NCI-H2227 treated with DMSO at 0.1 percent for 48 hours (cell line): Measurements from ENCODE around the gene IRX6.

Experiments
- DNase-seq: peaks from one replicate; lab custom pipeline; 2025; lab: John Stamatoyannopoulos, UW

IRX6 gene

DNA sequence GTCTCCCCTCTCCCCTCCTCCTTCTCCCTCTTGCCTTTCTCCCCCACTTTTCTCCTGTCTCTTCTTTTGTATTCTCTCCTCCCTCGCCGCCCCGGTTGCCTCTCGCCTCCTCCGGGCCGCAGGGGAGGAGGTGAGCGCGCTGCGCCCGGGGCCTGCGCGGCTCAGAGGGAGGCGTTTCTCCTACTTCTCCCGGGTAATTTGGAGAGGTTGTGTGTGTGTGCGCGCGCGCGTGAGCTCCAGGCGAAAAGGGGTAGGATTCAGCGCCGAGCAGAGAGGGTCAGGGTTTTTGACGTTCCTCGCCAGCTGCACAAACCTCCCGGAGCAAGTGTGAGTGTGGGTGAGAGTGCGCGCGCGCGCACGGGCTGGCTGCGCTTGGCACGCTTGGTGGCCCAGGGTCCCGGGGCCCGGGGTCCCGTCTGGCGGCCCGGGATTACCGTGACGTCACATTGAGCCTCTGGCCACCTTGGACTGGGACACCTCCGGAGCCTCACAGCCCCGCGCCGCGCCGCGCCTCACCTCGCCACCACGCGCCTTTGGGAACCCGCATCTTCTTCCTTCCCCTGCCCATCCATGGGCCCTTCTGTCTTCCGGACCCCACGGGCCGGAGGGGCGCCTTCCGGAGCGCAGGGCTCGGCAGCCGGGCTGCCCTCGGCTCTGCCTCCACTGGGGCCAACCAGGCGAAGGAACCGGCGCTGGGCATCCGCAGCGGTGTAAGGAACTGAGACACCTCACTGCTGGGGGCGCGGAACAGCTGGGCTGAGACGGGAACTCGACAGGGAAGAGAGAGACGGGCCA lies 479 bp downstream of the IRX6 start:
- DNase-seq, result peak; percentile 17

DNA sequence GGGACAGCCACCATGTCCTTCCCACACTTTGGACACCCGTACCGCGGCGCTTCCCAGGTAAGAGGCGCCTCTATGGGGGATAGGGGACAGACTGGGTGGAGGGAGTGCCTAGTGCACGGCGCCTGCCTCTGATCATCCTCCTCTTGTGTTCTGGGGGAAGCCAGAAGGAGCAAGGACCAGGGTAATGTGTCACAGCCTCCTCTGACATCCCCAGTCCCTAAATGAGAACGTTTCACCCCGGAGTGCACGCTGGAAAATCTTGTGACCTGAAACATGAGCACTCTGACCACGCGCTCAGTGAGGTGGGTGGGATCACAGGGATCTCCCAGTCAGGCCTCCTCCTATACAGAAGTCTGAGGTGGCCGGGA lies 1.1 kb downstream of the IRX6 start:
- peak; percentile 1 for DNase-seq

DNA sequence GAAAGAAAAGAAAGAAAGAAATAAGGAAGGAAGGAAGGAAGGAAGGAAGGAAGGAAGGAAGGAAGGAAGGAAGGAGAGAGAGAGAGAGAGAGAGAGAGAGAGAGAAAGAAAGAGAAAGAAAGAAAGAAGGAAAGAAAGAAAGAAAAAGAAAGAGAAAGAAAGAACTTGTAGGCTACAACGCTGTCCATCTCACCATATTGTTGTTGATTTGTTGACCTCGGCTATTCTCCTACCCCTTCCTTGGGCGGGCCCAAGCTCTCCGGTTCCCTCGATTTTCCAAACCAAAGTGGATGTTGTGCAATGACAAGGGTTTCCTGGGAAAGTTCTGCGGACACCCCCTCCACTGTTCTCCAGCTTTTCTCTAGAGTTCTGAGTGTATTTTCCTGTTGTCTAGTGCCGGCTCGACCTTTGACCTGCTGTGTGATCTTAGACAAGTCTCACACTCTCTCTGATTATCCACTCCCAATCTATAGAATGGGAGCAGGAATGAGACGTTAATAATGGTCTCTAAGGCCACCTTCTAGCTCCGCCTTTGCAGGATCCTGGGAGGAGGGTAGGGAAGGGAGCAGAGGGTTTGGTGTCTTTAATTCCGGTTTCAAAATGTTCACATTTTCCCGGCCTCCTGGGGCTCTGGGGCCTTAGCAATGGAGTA lies 1.6 kb downstream of the IRX6 start:
- no peak for DNase-seq

DNA sequence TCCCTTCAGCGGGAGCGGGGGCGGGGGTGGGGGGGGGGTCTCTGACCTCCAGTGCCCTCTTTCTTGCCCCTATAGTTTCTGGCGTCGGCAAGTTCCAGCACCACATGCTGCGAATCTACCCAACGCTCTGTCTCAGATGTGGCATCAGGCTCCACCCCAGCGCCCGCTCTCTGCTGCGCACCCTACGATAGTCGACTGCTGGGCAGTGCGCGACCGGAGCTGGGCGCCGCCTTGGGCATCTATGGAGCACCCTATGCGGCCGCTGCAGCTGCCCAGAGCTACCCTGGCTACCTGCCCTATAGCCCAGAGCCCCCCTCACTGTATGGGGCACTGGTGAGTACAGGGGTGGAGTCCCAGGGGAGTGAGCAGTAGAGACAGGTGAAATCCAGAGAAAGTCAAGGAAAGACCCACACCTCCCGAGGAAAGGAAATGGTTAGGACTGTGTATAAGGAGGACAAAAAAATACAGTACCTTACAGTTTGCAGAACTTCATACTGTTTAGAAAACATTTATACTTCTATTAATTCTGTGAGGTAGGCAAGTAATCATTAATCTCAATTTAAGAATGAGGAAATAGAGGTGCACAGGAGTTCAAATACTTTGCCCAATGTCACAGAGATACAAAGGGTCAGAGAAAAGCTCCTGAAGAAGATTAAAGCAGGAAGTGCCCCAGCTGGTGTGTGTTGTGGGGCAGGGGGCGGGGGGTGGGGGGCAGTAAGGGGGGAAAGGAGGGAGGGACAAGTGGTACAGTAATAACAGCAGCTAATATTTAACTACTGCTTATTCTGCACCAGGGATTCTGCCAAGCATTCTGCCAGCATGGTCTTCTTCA lies 2.5 kb downstream of the IRX6 start:
- DNase-seq, result no peak

DNA sequence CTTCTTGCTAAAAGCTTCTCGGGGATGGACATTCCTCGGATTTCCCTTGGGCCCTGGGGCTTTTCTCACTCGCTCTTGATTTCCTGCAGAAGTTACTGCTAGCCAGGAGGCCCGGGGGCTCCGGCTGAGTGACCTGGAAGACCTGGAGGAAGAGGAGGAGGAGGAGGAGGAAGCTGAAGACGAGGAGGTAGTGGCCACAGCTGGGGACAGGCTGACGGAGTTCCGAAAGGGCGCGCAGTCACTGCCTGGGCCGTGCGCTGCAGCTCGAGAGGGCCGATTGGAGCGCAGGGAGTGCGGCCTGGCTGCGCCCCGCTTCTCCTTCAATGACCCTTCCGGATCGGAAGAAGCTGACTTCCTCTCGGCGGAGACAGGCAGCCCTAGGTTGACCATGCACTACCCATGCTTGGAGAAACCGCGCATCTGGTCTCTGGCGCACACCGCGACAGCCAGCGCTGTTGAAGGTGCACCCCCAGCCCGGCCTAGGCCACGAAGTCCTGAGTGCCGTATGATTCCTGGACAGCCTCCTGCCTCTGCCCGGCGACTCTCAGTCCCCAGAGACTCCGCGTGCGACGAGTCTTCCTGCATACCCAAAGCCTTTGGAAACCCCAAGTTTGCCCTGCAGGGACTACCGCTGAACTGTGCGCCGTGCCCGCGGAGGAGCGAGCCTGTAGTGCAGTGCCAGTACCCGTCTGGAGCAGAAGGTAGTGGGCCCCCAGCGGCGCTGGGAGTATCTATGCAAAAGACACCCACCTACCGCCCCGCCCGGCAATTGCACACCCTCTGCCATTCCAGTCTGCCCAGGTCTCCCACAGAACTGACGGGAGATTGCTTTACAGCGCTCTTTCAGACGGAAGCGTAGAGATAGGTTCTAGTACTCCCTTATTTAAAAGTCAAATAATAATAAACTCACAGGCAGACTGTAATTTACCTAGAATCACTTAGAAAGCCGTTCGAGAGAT lies 4.9 kb downstream of the IRX6 start:
- no peak for DNase-seq

DNA sequence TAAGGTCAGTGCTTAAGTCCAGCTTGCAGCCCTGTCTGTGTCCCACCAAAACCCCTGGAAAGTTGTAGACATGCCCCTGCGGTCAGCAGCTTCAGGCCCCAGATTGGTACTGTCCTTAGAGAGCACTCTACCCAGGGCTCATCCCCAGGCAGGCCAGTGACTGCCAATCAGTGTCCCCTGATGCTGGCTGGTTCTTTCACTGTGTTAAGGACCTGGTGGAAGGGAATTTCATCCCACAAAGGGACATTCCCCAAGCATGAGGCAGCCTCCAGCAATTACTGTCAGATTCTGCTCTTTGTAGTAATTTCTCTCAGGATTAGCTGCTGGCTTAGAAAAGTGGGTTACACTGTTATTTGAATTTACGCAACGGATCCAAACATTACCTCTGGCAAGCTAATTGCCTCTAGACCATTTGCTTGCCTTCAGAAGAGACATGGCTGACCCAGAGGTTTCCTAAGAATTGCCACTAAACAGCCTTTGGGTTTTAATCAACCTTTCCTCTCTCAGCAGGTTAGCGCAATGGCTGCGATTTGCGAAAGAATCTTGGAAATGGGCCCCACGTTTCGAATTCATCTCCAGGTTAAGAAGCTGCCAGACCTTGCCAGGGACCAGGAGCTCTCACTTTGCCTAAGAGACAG lies 5.9 kb downstream of the IRX6 start:
- DNase-seq, result no peak

DNA sequence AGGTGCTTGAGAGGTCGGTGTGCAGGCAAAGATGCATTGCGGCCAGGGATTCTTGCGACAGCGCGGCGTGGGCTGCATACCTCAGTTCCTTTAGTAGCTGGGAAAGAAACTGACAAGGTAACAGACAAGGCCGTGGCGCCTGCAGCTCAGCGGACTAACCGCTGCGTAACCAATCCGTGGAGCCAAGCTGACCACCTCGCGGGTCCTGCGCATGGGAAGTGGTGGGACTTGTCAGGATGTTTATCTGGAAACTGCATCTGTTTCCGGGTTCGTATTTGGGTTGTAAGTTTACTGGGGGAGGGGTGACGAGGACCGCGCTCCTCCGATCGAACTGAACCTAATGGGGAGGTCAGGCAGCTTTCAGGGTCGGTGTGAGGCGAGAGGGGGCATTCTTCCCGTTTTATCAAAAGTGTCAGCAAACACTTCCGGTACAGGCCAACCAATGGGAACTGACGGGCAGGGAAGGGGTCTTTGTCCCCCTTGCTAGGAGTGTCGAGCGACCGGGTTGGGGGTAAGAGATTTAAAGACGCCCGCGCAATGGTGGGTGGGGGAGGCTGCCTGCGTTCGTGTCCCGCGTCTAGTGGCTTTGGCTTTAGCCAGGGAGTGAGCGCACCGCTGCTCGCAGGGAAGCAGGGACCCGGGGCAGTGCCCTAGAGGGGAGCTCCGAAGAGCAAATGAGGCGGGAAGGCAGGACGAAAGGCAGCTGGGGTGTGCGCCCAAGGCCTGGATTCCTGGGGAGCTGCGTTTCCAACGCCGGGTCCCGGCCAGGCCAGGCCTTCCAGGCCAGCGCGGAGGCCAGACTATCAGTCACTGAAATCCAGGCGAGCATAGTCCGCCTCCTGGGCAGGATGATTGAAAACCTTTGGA lies 7.0 kb downstream of the IRX6 start:
- no peak for DNase-seq

DNA sequence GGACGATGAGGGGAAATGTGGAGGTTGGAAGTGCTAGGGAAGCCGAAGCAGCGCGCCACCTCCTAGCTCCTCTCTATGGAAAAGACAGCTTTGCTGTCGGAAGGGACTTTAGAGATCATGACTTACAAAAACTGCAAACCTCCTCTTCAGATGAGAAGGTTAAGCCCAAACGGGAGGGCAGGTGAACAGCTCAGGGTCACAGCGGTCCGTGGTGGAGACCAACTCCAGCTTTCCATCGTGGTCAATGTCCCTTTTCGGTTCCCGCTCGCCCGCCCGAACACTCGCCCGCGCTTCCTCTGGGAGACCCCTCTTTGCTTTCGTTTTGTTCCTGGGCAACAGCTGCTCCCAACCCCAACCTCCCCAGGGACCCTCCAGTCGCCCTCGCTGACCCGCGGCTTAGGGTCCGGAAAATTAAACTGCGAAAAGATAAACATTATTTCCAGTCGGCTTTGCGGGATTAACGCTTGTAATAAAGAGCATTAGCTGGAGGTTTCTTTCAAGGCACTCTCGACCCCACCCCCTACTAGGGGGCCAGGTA lies 7.7 kb downstream of the IRX6 start:
- no peak for DNase-seq

DNA sequence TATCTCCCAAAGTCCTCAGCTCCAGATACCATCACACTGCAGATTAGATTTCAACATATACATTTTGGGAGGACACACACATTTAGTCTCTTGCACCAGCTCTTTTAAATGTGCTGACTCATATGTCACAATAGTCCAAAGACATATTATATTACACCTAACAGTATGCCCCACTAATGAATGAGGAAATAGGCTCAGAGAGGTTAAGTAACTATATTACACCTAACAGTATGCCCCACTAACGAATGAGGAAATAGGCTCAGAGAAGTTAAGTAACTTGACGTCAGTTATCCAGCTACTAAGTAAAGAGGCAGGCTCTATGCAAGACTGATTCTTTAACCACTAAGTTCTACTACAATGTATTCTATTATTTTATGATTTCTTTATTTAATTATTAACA lies 9.7 kb downstream of the IRX6 start:
- no peak for DNase-seq

DNA sequence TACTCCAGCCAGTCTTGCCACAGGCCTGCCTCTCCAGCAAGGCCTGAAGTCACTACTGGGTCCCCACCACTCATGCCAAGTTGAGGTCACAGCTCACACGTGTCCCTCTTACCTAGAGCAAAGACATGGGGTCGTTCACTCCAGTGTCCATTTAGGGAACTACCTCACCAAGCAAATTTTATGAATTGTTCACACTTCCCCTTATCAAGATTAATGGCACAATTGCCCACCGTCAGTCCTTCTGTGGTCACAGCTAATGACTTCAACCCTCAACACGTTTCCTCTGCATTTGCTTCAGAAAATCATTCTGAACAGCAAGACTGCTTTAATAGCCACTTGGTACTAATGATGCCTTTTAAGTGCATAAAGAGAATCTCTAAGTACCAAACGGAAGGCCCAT lies 14.6 kb downstream of the IRX6 start:
- DNase-seq, result no peak

DNA sequence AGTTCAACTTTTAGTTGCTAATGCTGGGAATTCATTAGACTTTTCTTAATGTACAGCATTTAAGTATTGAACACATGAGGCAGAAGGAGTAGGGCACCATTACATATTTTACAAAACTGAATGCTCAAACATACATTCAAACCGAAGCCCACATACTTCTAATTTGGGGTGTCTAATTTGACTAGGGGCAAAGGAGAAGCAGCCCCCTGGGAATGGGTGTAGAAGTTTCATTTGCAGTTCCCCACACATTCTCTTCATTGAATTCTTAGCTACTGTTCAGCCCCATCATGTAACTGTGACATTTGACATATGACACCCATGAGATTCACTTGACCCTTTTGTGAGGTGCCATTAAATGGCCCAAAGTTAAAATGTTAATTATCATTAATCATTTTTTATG lies 16.4 kb downstream of the IRX6 start:
- DNase-seq, result no peak

DNA sequence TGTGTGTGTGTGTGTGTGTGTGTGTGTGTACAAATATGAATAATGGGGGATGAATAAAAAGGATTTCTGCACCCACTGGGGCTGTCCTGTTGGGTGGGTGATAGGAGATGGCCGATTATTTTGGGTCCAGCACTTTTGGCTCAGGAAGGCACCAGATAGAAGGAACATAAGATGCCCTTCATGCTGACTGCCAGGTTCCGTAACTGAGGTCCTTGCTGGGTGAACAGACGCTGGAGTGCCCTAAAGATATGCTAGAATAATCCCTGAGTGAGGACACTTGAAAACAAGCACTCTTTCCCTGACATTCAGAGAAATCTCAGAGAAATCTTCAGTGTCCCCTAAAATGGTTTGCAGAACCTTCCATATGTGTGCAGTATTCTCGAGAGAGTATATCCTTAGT lies 17.7 kb downstream of the IRX6 start:
- no peak for DNase-seq

DNA sequence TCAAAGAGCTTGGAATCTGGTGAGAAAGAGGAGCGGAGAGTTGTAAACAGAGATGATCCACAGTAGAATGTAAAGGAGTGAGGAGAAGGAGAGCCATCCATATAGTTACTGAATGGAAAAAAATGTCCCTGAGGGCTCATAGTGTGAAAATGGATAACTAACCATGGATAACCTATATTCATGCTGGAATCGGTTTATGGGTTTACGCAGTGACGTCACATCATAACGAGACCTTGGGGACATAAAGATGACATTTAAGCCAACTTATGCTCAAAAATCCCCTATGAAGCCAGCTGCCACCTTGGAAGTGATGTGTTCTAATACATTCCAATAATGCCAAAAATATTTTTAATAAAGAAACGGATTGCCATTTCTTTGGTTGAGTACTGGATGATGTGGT lies 22.5 kb downstream of the IRX6 start:
- no peak for DNase-seq

DNA sequence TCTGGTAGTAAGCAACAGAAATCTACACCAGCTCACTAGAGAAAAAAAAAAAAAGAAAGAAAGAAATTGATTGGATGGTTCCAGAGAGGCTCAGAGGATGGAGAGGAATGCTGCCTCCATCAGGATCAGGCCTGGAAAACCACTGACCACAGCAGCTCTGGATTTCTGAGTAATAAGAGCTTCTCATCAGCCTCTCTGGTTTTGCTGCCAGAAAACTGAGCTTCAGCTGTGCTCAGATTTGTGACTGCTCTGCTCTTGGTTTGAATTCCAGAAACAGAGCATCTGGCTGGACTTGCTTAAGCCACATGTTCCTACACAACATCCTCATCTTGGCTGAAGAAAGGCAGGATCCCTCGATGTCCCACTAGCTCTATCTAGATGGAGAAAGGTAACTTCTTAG lies 25.9 kb downstream of the IRX6 start:
- no peak for DNase-seq

DNA sequence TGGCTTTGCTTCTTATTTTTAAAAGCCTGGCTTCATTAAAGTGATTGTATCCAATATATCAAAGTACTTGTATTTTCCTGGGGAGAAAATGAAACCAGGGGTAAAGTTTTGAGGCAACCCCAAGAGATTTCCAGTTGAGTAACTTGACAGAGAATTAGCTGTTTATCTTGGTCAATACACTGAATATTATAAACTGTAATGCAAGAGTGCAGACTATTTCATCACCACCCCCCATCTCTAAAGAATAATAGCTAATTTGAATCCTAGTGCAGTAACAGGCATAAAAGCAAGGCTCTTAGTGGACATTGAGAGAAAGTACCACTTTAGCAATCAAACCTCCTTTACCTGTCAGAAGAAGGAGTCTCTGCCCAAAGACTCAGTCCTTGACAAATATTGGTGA lies 27.0 kb downstream of the IRX6 start:
- no peak for DNase-seq

DNA sequence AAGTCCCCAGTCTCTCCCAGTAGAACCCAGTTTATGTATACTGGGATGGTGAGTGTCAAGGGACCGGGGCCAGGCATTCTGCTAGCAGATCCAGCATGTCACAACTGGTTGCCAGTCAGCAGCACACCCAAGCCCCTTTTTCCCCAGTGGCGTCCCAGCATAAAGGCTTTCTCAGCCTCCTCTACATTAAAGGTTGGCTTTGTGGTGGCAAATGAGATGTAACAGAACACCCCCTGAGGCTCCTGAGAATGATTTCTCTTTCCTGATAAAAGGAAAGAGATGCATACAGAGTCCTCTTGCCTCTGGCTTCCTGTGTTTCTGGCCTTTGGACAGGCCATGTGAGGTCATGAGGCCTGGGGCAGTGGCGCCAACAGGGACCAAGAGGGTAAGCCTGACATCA lies 27.9 kb downstream of the IRX6 start:
- DNase-seq, result no peak

DNA sequence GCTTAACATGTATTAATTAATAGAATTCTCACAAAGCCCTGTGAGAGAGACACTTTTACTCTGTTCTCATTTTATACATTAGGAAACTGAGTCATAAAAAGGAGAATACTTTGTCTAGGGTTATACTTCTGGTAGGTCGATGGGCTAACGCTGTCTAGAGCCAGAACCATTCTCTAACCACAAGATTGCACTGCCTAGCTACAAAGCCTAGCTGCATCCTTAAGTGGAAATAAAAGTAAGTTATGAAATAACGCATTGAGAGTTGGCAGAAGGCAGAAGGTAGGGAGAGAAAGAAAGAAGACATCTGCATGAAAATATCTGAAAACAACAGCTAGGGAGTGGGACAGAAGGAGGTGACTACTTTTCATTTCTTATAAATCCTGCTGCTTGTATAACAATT lies 33.2 kb downstream of the IRX6 start:
- no peak for DNase-seq

DNA sequence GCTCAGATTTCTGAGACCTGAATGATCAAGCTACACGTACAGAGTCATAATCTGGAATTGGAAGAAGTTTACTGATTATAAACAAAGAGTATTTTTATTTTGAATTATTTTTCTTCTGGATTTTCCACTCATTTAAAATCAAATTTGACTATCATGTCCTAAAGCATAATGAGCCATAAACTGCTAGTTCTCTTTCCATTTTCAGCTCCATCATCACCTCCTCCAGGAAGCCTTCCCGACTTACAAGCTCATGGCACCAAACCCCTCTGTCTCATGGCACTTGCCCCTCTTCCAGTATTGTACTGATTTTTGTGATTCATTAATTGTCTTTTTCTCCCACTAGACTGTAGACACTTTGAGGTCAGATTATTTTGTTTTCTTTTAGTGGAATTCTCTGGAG lies 35.9 kb downstream of the IRX6 start:
- no peak for DNase-seq

DNA sequence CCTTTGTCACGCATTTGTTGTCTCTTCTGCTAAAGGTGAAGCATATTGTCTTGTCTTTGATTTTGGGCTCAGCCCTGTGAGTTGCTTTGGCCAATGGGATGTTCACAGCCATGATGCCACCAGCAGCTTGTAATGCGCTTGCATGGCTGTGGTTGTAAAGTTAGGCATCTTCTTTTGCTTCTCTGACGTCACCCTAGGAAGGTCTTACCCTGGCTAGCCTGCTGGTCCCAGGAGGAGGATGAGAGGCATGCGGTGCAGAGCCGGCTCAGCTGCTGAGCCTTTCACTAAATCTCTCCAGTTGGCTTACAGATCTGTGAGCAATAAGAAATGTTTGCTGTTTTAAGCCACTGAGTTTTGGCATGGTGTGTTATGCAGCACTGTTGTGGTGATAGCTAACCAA lies 40.8 kb downstream of the IRX6 start:
- DNase-seq, result no peak

DNA sequence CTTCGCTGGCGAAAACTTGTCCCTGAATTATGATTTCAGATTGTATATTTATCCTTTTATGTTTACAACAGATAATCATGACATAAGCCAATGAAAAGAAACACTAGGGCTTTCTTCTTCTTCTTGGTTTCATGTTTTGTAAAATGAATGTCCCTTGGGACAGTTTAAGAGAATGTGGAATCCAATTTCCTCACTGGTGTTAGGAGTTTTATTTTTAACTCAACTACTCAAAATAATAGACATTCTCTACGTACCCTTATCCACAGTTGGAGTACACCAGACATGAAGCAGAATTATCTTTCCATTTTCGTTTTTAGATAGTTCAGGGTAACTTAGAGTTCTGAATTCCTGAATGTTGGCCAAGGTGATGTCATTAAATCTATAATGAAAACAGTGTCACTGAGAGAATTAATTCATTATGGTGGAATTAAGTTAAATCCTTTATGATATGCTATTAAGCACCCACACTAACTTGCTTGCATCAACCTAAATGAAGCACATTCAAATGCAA lies 43.4 kb downstream of the IRX6 start:
- DNase-seq, result no peak
